T-helper 1 cell treated with Interleukin-12 subunit alpha and Interleukin-12 subunit beta and Interleukin-4 antibody, amounts not matched to agents 30 ng/mL and 1 ng/mL, for 36 hours (primary cell): Measurements from ENCODE around the gene SYCN. TPM values are rescaled to one million over a fixed set of nuclear protein-coding genes. Genes with fewer than 3 reads are reported as not detected.
"Not testable (repeated sequence)": the region's sequence is repeated elsewhere in the genome, so short reads cannot be mapped to it uniquely, and the experiment has no call there.

Experiments used
- intact Hi-C: fragments of 100-400 bp; cut with micrococcal nuclease; formaldehyde crosslinking; loops from one replicate; pipeline ENCODE4 v1.15.1; 2024
- total RNA-seq: library from RNA; stranded (reverse); gene quantifications from 2 replicates; pipeline ENCODE4 v1.2.3, GENCODE V29; 2022

SYCN gene, protein sequence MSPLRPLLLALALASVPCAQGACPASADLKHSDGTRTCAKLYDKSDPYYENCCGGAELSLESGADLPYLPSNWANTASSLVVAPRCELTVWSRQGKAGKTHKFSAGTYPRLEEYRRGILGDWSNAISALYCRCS
- not detected in 2 replicates for total RNA-seq

DNA sequence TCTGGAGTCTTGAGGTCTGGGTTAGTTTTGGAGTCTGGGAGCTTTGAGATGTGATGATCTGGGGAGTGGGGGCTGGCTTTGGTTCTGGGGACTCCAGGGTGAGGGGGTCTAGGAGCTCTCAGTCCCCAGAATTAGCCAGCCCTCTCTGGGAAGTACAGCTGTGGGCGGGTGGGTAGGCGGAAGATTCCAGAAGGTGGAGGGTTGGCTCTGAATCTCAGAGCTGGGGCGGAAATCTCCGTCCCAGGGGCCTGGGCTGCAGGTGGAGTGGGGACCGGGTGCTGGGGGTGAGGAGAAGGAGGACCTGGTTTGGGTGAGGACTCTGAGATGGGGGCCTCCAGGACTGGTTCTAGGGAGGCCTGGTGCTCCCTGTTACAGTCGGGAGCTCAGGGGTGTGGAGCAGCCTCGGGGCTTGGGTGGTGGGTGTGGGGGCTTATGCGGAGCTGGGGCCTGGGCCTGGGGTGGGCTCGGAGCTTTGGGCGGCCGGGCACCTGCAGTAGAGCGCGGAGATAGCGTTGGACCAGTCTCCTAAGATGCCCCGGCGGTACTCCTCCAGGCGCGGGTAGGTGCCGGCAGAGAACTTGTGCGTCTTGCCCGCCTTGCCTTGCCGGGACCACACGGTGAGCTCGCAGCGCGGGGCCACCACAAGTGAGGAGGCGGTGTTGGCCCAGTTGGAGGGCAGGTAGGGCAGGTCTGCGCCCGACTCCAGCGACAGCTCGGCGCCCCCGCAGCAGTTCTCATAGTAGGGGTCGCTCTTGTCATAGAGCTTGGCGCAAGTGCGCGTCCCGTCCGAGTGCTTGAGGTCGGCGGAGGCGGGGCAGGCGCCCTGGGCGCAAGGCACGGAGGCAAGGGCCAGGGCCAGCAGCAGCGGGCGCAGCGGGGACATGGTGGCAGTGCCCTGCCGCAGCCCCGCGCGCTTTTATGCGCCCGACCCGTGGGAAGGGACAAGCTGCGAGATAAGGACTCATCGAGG lies at the start of gene SYCN:
Gene SYCN (minus strand): TSS at position 892 of the 970 bp plus-strand sequence. CDS start 9 bp downstream, at position 883.
- intact Hi-C loops, result no loop called here

DNA sequence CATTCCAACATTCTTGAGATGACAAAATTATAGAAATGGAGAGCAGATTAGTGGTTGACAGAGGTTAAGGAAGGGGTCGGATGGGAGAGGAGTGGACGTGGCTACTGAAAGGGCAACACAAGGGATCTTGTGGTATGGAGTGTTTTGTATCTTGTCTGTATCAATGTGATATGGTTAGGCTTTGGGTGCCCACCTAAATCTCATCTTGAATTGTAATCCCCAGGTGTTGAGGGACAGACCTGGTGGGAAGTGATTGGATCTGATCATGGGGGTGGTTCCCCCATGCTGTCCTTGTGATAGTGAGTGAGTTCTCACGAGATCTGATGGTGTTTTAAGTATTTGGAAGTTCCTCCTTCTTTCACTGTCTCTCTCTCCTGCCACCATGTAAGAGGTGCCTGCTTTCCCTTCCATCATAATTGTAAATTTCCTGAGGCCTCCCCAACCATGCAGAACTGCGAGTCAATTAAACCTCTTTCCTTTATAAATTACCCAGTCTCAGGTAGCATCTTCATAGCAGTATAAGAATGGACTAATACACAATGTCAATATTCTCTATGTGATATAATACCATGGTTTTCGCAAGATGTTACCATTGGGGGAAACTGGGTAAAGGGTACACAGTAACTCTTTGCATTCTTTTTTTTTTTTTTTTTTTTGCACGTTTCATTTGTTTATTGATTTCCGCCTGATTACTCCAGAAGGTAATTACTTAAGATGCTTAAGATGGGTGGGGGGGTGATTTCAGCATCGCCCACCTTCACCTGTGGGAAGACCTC lies 49.5 kb upstream of the SYCN start:
- intact Hi-C loops, result no loop called here

DNA sequence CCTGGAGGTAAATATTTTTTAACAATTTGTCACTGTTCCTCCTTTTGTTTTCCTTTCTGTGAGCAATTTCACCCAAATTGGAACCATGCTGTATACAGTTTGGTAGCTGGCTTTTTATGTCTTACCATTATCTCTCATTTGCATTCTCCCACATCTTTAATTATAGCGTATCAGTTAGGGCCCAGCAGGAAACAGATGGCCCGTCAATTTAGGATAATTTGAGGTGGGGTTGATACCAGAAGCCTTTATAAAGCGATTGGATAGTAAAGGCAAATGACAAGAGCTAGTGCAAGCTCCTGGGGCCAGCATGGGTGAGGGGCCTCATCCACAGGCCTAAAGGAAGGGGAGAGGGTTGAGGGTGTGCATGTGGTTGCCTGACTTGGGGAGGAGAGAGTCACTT lies 48.4 kb upstream of the SYCN start:
- intact Hi-C loops, result no loop called here

DNA sequence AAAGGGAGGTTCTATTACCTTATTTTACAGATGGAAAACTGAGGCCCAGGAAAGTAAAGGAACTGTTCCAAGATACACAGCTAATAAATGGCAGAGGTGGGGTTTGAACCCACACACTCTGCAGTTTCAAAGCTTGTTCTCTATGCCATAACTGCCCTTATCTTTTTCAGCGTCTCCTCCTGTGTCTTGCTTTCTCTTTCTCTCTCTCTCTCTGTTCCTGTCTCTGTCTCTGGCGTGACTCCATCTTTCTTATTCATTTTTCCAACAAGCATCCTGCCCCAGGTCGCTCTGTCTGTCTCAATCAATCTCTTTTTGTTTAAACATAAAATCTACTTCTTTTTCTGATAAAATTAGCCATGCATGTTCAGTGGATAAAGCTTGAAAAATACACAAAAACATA lies 47.8 kb upstream of the SYCN start:
- intact Hi-C loops, result no loop called here

DNA sequence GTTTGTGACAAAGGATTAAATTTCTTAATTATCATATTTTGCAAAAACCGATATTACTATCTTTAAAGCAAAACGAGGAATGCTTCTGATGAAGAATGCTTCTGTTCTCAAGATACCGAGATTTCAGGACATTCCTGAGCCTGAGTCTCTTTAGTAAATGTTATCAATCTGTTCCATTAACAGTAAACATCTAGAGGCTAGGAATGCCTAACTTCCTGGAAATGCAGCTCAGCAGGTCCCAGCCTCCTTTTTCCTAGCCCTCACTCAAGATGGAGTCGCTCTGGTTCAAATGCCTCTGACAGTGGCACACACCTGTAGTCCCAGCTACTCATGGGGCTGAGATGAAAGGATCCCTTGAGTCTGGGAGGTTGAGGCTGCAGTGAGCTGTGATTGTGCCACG lies 47.0 kb upstream of the SYCN start:
- intact Hi-C loops, result no loop called here

DNA sequence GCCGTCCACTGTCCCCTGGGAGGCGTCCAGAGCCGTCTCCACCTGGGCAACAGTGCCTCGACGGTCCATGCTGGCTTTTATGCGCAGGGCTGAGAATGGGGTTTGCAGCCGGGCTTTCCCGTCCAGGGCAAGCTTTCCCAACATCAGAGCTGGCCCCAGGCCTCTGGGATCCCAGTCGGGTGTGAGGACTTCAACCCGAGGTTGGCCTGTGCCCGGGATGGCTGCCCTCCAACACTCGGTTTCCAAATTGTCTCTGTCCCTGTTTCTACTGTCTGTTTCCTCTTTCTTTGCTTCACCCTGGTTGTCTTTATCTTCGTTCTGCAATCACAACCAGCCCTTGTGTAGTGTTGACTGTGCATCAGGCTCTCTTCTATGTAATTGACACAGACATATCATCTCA lies 44.7 kb upstream of the SYCN start, which contains the start of gene IFNL4:
Gene IFNL4 (minus strand): TSS at position 51 of the 400 bp plus-strand sequence.
- intact Hi-C loops, result no loop called here

DNA sequence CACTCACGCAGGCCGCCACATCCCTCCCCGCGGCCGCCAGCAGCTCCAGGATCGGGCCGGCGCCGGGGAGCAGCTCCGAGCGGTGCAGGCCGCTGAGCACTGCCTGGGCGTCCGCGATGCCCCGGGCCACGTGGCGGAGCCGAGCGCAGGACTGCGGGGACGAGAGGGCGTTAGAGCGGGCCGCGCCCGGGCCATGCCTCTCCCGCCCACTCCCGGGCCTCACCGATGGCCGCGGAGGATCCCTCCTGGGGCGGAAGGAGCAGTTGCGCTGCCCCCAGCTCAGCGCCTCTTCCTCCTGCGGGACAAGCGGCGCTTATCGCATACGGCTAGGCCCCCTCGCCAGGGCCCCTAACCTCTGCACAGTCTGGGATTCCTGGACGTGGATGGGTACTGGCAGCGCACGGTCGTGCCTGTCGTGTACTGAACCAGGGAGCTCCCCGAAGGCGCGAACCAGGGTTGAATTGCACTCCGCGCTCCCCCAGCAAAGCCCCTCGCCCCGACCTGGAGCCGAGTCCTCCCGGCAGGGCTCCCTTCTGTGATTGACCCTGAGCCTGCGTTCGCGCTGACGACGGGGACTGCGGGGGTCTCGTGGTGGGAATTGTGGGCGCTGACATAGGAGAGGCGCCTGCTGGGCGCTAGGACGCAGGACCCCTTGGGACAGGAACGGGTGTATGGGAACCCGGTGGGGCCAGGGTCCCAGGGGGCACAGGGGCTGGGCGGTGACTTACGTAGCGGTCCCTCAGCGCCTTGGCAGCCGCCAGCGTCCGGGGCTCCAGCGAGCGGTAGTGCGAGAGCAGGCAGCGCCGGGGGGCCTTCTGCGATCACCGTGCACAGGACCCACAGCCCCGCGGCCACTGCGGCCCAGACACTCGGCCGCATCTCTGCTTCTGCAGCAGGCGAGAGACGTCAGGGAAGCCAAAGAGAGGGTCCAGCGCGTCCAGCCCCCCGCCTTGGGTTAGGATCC lies 43.9 kb upstream of the SYCN start:
- intact Hi-C loops, result no loop called here

DNA sequence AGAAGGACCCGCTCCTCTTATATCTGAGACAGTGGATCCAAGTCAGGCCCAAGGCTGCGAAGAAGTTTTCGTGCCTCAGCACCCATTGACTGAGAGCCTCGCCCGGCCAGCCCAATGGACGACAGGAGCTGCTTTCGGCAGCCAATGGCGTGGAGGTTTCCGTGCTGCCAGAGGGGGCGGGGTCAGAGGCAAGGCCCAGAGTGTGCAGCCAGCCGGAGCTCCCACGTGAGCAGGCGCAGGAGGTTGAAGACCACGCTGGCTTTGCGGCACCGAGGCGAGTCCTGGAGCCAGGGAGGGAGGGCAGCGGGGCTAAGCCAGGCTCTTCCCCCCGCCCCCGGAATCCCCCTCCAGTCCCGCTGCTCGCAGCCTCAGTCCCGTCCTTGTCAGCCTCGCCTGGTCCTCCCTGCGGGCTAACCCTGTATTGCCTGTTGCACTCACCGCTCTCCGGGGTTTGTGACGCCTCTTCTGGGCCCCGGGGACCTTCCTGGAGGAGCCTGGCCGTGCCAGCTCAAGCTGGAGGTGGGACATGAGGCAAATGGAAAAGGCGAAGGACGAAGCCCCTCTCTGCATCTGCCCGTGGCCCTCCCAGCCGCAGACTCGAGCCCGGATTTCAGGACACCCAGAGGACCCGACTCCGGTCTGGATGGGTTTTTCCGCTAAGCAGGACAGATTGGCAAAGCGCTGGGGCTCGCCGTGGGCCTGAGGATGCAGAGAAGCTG lies 43.0 kb upstream of the SYCN start:
- intact Hi-C loops, result no loop called here

DNA sequence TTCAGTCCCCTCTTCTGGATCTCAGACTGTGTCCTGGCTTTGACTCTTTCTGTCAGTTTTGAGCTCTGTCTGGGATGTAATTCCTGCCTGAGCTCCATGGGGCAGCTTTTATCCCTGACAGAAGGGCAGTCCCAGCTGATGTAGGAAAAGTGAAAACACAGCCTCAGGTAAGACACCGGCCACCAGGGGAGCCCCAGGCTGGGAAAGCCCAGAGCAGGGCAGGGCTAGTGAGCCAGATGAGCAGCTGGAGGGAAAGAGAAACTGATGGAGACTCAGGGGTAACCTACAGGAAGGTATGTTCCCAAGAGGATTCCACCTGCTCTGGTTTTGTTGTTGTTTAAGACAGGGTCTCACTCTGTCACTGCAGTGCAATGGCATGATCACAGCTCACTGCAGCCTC lies 41.1 kb upstream of the SYCN start:
- intact Hi-C loops, result not testable (repeated sequence)

DNA sequence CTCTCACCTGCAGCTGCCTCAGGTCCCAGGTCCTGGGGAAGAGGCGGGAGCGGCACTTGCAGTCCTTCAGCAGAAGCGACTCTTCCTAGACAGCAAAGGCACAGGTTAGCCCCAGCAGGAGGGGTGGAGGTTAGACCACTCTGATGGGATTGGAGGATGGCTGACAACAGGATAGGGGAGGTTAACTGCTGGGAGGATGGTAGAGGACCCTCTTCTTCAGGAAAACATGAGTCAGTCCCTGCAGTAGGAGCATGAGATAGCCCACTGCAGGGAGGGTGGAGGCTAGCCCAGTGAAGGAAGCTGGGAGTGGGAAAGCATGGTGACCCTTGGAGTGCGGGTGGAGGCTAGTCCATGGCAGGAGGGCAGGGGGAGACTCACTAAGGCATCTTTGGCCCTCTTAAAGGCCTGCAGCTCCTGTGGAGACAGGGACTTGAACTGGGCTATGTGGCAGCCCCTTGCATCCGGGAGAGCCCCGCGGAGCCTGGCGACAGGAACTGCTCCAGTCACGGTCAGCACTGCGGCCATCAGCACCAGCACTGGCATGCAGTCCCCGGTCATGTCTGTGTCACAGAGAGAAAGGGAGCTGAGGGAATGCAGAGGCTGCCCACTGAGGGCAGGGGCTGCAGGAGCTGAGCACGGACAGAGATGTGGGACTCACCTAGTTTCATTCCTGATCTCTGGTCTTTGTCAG lies 40.5 kb upstream of the SYCN start, which contains the start of gene IFNL3:
Gene IFNL3 (minus strand): TSS at position 597 of the 691 bp plus-strand sequence. CDS start 39 bp downstream, at position 558.
- intact Hi-C loops, result not testable (repeated sequence)

DNA sequence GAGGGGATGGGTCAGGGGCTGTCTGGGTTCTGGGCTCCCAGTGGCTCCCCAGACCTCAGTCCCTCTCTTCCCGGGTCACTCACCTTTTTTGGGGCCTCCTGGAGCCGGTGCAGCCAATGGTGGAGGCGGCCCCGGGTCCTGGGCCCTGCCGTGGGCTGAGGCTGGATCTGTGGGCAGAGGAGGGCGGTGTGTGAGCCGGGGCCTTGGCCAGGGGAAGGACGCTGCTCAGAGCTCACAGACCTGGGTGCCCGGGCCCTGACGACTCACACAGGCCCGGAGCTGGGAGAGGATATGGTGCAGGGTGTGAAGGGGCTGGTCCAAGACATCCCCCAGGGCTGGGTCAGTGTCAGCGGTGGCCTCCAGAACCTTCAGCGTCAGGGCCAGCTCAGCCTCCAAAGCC lies 39.7 kb upstream of the SYCN start:
- intact Hi-C loops, result not testable (repeated sequence)

DNA sequence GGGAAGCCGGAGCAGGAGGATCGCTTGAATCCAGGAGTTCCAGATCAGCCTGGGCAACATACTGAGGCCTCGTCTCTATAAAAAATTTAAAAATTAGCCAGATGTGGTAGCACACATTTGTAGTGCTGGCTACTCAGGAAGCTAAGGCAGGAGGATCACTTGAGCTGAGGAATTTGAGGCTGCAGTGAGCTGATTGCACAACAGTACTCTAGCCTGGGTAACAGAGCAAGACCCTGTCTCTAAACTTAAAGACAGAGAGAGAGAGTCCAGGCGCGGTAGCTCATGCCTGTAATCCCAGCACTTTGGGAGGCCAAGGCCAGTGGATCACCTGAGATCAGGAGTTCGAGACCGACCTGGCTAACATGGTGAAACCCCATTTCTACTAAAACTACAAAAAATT lies 36.4 kb upstream of the SYCN start:
- intact Hi-C loops, result no loop called here

DNA sequence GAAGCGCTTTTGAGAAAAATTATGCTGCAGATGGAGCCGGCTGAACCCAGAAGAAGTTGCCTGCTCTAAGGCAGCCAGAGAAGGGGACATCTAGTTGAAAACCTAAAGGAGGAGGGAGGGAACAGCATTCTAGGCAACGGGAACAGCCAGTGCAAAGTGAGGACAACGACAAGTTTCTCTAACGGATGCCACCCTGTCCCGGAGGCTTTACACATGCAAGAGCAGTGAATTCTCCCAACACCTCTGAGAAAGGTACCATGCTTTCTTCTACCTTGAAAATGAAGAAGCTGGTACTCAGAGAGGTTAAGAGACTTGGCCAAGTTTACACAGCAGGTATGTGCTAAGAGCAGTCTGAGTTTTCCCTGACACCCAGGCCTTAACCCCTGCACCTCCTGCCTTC lies 34.9 kb upstream of the SYCN start:
- intact Hi-C loops, result no loop called here

DNA sequence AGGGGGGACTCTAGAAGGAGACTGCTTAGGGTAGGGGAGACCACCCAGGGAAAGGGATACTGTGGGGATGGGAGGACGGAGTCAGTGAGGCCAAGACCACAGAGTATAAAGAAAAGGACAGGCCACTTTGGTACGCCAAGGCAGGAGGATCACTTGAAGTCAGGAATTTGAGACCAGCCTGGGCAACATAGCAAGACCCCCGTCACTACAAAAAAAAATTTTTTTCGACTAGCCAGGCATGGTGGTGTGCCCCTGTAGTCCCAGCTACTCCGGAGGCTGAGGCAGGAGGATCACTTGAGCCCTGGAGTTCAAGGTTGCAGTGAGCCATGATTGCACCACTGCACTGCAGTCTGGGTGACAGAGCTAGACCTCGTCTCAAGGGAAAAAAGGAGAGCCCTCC lies 34.1 kb upstream of the SYCN start:
- intact Hi-C loops, result no loop called here

DNA sequence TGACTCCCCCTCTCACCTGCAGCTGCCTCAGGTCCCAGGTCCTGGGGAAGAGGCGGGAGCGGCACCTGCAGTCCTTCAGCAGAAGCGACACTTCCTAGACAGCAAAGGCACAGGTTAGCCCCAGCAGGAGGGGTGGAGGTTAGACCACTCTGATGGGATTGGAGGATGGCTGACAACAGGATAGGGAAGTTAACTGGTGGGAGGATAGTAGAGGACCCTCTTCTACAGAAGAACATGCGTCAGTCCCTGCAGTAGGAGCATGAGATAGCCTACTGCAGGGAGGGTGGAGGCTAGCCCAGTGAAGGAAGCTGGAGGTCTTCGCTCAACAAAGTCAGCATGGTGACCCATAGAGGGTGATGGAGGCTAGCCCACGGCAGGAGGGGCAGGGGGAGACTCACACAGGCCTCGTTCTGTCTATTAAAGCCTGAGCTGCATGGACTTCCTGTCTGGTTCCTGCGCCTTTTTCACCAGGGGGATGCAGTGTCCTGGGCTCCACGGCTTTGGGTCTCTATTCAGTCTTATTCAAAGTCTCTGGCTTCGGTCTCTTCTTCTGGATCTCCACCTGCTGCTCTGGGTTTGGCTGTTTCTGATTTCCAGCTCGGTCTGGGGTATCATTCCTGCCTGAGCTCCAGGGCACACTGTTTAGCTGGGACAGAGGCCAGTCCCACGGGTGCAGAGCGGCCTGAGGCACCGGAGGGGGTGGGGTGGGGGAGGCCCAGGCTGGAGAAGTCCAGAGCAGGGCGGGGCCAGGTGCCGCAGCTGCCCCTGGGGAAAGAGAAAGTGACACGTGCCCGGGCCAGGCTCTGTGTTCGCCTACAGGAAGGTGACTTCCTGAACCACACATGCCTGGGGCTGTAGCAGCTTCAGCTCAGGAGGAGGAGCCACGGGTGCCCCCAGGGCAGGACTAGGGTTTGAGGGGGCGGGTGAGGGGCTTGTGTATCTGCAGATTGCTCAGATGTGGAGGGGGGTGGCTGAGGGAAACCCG lies 33.4 kb upstream of the SYCN start:
- intact Hi-C loops, result no loop called here

DNA sequence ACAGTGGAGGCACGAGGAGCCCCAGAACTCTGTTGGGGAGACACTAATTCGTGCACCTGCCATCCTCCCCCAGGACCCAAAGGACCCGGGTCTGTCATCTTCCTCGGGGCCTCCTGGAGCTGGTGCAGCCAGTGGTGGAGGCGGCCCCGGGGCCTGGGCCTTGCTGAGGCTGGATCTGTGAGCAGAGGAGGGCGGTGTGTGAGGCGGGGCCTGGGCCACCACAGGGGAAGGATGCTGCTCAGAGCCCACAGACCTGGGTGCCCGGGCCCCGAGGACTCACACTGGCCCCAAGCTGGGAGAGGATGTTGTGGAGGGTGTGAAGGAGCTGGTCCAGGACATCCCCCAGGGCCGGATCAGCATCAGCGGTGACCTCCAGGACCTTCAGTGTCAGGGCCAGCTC lies 32.5 kb upstream of the SYCN start:
- intact Hi-C loops, result no loop called here

DNA sequence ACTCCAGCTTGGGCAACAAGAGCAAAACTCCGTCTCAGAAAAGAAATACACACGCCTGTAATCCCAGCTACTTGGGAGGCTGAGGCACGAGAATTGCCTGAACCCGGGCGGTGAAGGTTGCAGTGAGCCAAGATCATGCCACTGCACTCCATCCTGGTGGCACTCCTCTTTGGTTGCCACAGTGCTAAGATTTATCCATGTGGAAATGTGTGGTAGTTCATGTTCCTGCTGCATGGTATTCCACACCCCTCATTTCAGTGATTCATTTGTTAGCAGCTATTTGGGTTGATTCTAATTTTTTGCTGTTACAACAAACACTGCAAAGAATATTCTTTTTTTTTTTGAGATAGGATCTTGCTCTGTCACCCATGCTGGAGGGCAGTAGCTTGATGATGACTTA lies 28.6 kb upstream of the SYCN start:
- intact Hi-C loops, result no loop called here

DNA sequence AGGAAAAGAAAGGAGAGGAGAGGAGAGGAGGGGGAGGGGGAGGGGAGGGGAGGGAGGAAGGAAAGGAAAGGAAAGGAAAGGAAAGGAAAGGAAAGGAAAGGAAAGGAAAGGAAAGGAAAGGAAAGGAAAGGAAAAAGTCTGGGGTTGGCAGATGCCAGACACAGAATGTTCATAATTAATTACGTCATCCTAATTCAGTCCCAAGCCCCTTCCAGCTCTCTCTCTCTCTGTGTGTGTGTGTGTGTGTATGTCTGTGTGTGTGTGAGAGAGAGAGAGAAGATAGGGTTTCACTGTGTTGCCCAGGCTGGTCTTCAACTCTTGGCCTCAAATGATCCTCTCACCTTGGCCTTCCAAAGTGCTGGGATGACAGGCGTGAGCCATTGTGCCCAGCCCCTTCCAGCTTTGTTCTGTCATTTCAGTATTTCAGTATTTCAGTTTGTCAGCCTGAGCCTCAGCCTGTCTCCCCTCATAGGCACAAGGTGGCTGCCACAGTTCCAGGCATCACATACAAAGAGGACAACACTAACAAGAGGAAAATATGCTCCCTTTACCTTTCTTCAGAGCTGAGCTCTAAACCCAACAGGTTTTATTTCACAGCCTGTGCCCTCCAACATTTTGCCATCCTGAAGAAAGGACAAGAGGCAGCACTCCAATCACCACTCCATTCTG lies 26.2 kb upstream of the SYCN start:
- intact Hi-C loops, result no loop called here
